Cardiac muscle cell (in vitro differentiated cells and primary cell): ENCODE results near the gene HECTD2. TPM values are rescaled to one million over a fixed set of nuclear protein-coding genes. Genes with fewer than 3 reads are reported as not detected.

ENCODE experiments used
- DNase-seq, 2 donors: peaks; one replicate each; pipeline versions ENCODE4 v3.0.0 to v3.0.0-alpha.2; 2010 to 2017; ENCODE audit warnings: low read depth in 1 of 2, low spot score in 1 of 2
- H3K27ac ChIP-seq: fragments of 200-600 bp; sonication (generic); 2 replicates; pipeline ENCODE4 v1.5.1; 2016
- H3K27me3 ChIP-seq: fragments of 200-600 bp; sonication (generic); 2 replicates; pipeline ENCODE4 v1.6.0; 2016; ENCODE audit warnings: control low read depth
- H3K36me3 ChIP-seq: fragments of 200-600 bp; sonication (generic); 2 replicates; pipeline ENCODE4 v1.5.1; 2016; ENCODE audit warnings: control low read depth
- H3K4me1 ChIP-seq: fragments of 200-600 bp; sonication (generic); 2 replicates; pipeline ENCODE4 v1.8.1; 2017; ENCODE audit warnings: low read depth, mild to moderate bottlenecking, mixed run types
- H3K4me3 ChIP-seq: fragments of 200-600 bp; sonication (generic); 2 replicates; pipeline ENCODE4 v1.5.1; 2016; ENCODE audit warnings: mild to moderate bottlenecking
- H3K9me3 ChIP-seq: fragments of 200-600 bp; sonication (generic); 2 replicates; pipeline ENCODE4 v1.5.1; 2017; ENCODE audit warnings: low read depth, mild to moderate bottlenecking, control low read depth
- CTCF ChIP-seq: IDR thresholded peaks from 2 replicates; pipeline ENCODE4 v1.5.1; 2012; ENCODE audit warnings: low read depth, mild to moderate bottlenecking, low read length
- polyA plus RNA-seq: library from polyadenylated mRNA; unstranded; fragments of >200 nt; fragmentation: Nextera tagmentation; extraction: Ambion mirVana; gene quantifications from 2 replicates; pipeline ENCODE4 v1.2.1, GENCODE V29; 2016
- total RNA-seq: library from RNA; depleted of rRNA; stranded (reverse); fragments of >200 nt; gene quantifications from 2 replicates; pipeline ENCODE4 v1.2.3, GENCODE V29; 2016

HECTD2 gene
- total and polyA plus RNA-seq, 2 experiments from 2014 or later: 6.7 to 8.5 TPM

- TF ChIP-seq CTCF: no peak
- Histone ChIP-seq H3K27me3 (no peaks in the 10 kb centered on the region), H3K9me3 (no peaks in the 10 kb centered on the region), H3K27ac (no peak overlapping the region), H3K36me3 (no peaks in the 10 kb centered on the region), H3K4me3 (no peak overlapping the region), H3K4me1 (no peaks in the 10 kb centered on the region)
- no peak for DNase-seq
Observed at GRCh38 chr10:91479583-91479982, 69.4 kb downstream of the HECTD2 start.

GRCh38 chr10:91487911-91488582 lies 77.9 kb downstream of the HECTD2 start:
- DNase-seq: no peak
- H3K27me3 ChIP-seq: no peaks in the 10 kb centered on the region
- H3K4me3 ChIP-seq: no peak overlapping the region
- H3K36me3 ChIP-seq: no peaks in the 10 kb centered on the region
- H3K27ac ChIP-seq: no peak overlapping the region
- TF ChIP-seq CTCF: no peak
- H3K9me3 ChIP-seq: no peaks in the 10 kb centered on the region
- peaks cover 10% of the 10 kb centered on the region for H3K4me1 ChIP-seq

DNA sequence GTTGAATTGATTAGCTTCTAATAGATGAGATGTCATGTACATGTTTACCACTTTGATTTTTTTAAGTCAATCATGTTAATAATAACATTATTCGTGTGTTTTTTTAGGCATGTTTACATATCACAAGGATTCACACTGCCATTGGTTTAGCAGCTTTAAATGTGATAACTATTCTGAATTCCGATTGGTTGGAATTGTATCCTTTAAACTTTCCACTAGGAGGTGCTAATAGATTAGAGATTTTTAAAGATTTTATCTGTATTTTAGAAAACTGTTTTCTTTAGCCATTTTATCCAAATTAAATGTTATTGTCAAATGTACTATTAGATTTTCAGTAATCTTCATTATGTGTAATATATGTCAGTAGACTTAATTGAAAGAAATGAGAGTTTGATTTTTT lies 83.2 kb downstream of the HECTD2 start:
- Histone ChIP-seq H3K9me3 (no peaks in the 10 kb centered on the region), H3K4me3 (no peak overlapping the region), H3K36me3 (no peaks in the 10 kb centered on the region), H3K4me1 (peaks cover 14% of the 10 kb centered on the region), H3K27ac (no peak overlapping the region), H3K27me3 (no peaks in the 10 kb centered on the region)
- DNase-seq: peak; percentile 19 to 47
- peak; percentile 30 for TF ChIP-seq CTCF

GRCh38 chr10:91495402-91495801 lies 85.3 kb downstream of the HECTD2 start:
- no peak for TF ChIP-seq CTCF
- Histone ChIP-seq H3K27ac (no peak overlapping the region), H3K27me3 (no peaks in the 10 kb centered on the region), H3K9me3 (no peaks in the 10 kb centered on the region), H3K36me3 (no peaks in the 10 kb centered on the region), H3K4me1 (peaks cover 12% of the 10 kb centered on the region), H3K4me3 (no peak overlapping the region)
- DNase-seq: no peak

DNA sequence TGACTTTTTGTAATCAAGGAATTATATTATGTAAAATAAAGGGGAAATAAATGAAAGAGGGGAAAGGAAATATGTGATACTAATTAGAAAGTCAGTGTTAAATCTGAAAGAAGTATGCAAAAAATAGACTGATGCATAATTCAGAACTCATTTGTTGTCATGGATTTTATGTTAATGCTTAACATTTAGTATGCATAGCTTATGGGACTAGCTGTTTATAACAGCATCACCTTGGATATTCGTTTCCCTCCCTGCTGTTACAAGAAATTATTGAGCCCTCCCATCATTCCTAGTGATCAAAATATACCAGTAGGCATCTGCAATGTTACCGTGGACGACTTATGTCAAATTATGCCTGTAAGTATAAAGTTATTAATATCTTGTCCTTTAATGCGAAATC lies 85.9 kb downstream of the HECTD2 start:
- peaks cover 12% of the 10 kb centered on the region for H3K4me1 ChIP-seq
- H3K36me3 ChIP-seq: no peaks in the 10 kb centered on the region
- no peak for TF ChIP-seq CTCF
- no peak overlapping the region for H3K27ac ChIP-seq
- no peak for DNase-seq
- no peaks in the 10 kb centered on the region for H3K27me3 ChIP-seq
- H3K9me3 ChIP-seq: no peaks in the 10 kb centered on the region
- no peak overlapping the region for H3K4me3 ChIP-seq
